ELF-1 (cell line): ENCODE measurements around the gene GBE1.

ENCODE experiments used
- DNase-seq: peaks from one replicate; pipeline ENCODE4 v3.0.0-alpha.2; 2016; ENCODE audit warnings: low read depth, low spot score

GBE1 gene

GRCh38 chr3:81699536-81700320, 61.7 kb downstream of the GBE1 start:
- DNase-seq, result no peak

- no peak for DNase-seq
Observed at GRCh38 chr3:81696090-81696489, 65.4 kb downstream of the GBE1 start.

GRCh38 chr3:81695302-81695701, 66.1 kb downstream of the GBE1 start:
- no peak for DNase-seq

GRCh38 chr3:81694662-81695061, 66.8 kb downstream of the GBE1 start:
- no peak for DNase-seq

- DNase-seq, result no peak
Observed at GRCh38 chr3:81692766-81693165, 68.7 kb downstream of the GBE1 start.

- DNase-seq, result peak; percentile 3
Observed at GRCh38 chr3:81689617-81690016, 71.8 kb downstream of the GBE1 start.

GRCh38 chr3:81684751-81685395, 76.6 kb downstream of the GBE1 start:
- no peak for DNase-seq

GRCh38 chr3:81676706-81677456, 84.6 kb downstream of the GBE1 start:
- DNase-seq, result no peak

- no peak for DNase-seq
Observed at GRCh38 chr3:81674690-81675089, 86.8 kb downstream of the GBE1 start.

GRCh38 chr3:81668283-81668682, 93.2 kb downstream of the GBE1 start:
- DNase-seq, result no peak

- DNase-seq, result no peak
Observed at GRCh38 chr3:81666502-81667121, 94.8 kb downstream of the GBE1 start.

GRCh38 chr3:81663114-81663513, 98.3 kb downstream of the GBE1 start:
- no peak for DNase-seq

- no peak for DNase-seq
Observed at GRCh38 chr3:81660036-81660435, 101.4 kb downstream of the GBE1 start.

- no peak for DNase-seq
Observed at GRCh38 chr3:81658322-81658997, 103.0 kb downstream of the GBE1 start.

- DNase-seq, result no peak
Observed at GRCh38 chr3:81651139-81651538, 110.3 kb downstream of the GBE1 start.

GRCh38 chr3:81650187-81650586, 111.3 kb downstream of the GBE1 start:
- no peak for DNase-seq

GRCh38 chr3:81645248-81645647, 116.2 kb downstream of the GBE1 start:
- no peak for DNase-seq

- no peak for DNase-seq
Observed at GRCh38 chr3:81643721-81644120, 117.7 kb downstream of the GBE1 start.

- DNase-seq, result no peak
Observed at GRCh38 chr3:81638480-81638879, 123.0 kb downstream of the GBE1 start.

GRCh38 chr3:81632659-81633058, 128.8 kb downstream of the GBE1 start:
- DNase-seq, result no peak

- DNase-seq, result no peak
Observed at GRCh38 chr3:81624756-81625155, 136.7 kb downstream of the GBE1 start.

GRCh38 chr3:81622395-81622794, 139.1 kb downstream of the GBE1 start:
- no peak for DNase-seq
